DMS79 (cell line): ENCODE results near the gene CTNNBIP1.
"Not testable (repeated sequence)": the region's sequence is repeated elsewhere in the genome, so short reads cannot be mapped to it uniquely, and the experiment has no call there.

ENCODE experiments used
- DNase-seq: peaks from one replicate; lab custom pipeline; 2025; lab: John Stamatoyannopoulos, UW

CTNNBIP1 gene

DNA sequence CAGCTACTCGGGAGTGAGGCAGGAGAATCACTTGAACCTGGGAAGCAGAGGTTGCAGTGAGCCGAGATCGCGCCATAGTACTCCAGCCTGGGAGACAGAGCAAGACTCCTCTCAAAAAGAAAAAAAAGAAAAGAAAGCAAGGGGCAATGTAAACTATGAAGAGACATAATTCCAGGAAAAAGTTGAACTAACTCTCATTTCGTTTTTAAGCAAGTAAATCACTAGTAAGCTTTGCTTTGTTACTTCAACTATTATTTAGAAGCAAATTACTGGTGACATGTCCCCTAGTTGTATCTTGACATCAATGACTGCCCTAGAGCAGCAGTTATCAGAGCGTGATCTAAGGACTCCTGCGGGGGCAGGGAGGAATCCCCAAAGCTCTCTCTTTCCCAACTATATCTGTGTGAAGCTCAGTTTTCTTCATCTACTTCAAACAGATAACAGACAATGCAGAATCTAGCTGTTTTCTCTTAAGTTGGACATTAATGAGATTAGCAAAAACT, 105.0 kb downstream of the CTNNBIP1 start:
- DNase-seq, result no peak

DNA sequence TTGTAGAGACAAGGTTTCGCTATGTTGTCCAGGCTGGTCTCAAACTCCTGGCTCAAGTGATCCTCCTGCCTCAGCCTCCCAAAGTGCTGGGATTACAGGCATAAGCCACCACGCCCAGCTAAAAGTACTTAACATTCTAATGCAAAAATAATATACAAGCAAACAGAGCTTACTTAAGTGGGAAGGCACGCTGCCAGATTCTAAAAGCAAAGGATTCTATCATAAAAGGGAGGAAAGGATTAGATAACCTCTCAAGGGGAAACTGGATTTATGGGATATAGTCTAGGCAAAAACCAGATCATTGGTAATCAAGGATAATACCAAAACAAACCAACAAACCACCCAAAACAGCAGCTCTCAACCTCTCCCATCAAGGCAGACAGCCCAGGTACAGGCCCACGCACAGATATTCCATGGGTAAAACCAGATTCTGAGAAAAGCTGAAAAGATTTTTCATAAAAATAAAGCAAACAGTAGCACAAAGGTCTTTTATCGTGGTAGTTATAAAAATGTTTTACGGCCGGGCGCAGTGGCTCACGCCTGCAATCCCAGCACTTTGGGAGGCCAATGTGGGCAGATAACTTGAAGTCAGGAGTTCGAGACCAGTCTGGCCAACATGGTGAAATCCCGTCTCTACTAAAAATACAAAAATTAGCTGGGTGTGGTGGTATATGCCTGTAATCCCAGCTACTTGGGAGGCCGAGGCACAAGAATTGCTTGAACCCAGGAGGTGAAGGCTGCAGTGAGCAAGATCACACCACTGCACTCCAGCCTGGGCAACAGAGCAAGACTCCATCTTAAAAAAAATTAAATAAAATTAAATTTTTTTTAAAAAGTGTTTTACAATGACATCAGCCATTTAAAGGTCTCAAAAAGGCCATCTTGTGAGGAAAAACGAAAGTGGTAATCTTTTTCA, 106.8 kb downstream of the CTNNBIP1 start:
- not testable (repeated sequence) for DNase-seq

DNA sequence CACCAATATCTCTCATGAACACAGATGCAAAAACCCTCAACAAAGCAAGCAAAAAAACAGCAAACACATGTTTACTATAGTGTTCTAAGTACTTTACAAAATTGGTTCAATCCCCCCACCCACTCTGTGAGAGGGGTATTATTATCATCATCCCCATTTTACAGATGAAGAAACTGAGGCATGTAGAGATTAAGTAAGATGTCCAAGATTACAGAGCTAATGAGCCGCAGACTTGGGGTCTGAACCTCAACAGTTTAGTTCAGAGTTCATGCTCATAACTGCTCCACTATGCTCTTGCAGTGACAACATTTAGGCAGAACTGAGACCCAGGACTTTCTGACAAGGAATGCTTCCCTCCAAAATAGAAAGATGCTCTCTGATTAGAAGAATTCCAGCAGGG, 108.2 kb downstream of the CTNNBIP1 start:
- DNase-seq, result no peak
